ENCODE measurements around the gene B4GAT1.

- TF ChIP-seq GATA2 (IDR thresholded peaks at IDR 0.05; ENCODE audit: low read depth, low read length) (no peak), GATA3 (IDR thresholded peaks at IDR 0.05; ENCODE audit: low read depth, low read length) (no peak)
Measured at GRCh38 chr11:66340596-66341501, 6.6 kb downstream of the B4GAT1 start.
